Measurements from ENCODE around the gene ACOX3.

Gene ACOX3

GRCh38 chr4:8404791-8405515, 35.6 kb downstream of the ACOX3 start:
- DNase-seq (ENCODE audit: low read depth), result no peak

- DNase-seq (ENCODE audit: low read depth), result no peak
Observed at GRCh38 chr4:8403976-8404375, 36.5 kb downstream of the ACOX3 start.

GRCh38 chr4:8403173-8403753, 37.3 kb downstream of the ACOX3 start:
- no peak for DNase-seq (ENCODE audit: low read depth)

GRCh38 chr4:8402640-8403039, 37.9 kb downstream of the ACOX3 start:
- no peak for DNase-seq (ENCODE audit: low read depth)

GRCh38 chr4:8402181-8402597, 38.3 kb downstream of the ACOX3 start:
- DNase-seq (ENCODE audit: low read depth), result no peak

GRCh38 chr4:8401665-8402064, 38.9 kb downstream of the ACOX3 start:
- DNase-seq (ENCODE audit: low read depth), result no peak

- DNase-seq (ENCODE audit: low read depth), result no peak
Observed at GRCh38 chr4:8400632-8401325, 39.7 kb downstream of the ACOX3 start.

- no peak for DNase-seq (ENCODE audit: low read depth)
Observed at GRCh38 chr4:8399298-8399697, 41.2 kb downstream of the ACOX3 start.

GRCh38 chr4:8398347-8398746, 42.2 kb downstream of the ACOX3 start:
- no peak for DNase-seq (ENCODE audit: low read depth)

- DNase-seq (ENCODE audit: low read depth), result no peak
Observed at GRCh38 chr4:8396762-8397406, 43.6 kb downstream of the ACOX3 start.

GRCh38 chr4:8395504-8396296, 44.8 kb downstream of the ACOX3 start:
- no peak for DNase-seq (ENCODE audit: low read depth)

- no peak for DNase-seq (ENCODE audit: low read depth)
Observed at GRCh38 chr4:8394806-8395205, 45.7 kb downstream of the ACOX3 start.

GRCh38 chr4:8394061-8394519, 46.4 kb downstream of the ACOX3 start:
- DNase-seq (ENCODE audit: low read depth), result no peak

- DNase-seq (ENCODE audit: low read depth), result no peak
Observed at GRCh38 chr4:8393593-8394038, 46.9 kb downstream of the ACOX3 start.

GRCh38 chr4:8392591-8393190, 47.8 kb downstream of the ACOX3 start:
- no peak for DNase-seq (ENCODE audit: low read depth)

- no peak for DNase-seq (ENCODE audit: low read depth)
Observed at GRCh38 chr4:8391972-8392371, 48.6 kb downstream of the ACOX3 start.

GRCh38 chr4:8391071-8391470, 49.5 kb downstream of the ACOX3 start:
- DNase-seq (ENCODE audit: low read depth), result no peak

GRCh38 chr4:8390577-8390976, 49.9 kb downstream of the ACOX3 start:
- DNase-seq (ENCODE audit: low read depth), result no peak

GRCh38 chr4:8388528-8388870, 52.0 kb downstream of the ACOX3 start:
- no peak for DNase-seq (ENCODE audit: low read depth)

GRCh38 chr4:8387615-8388527, 52.7 kb downstream of the ACOX3 start:
- DNase-seq (ENCODE audit: low read depth), result no peak
